ENCODE data around the gene FXR2.

The FXR2 gene

DNA sequence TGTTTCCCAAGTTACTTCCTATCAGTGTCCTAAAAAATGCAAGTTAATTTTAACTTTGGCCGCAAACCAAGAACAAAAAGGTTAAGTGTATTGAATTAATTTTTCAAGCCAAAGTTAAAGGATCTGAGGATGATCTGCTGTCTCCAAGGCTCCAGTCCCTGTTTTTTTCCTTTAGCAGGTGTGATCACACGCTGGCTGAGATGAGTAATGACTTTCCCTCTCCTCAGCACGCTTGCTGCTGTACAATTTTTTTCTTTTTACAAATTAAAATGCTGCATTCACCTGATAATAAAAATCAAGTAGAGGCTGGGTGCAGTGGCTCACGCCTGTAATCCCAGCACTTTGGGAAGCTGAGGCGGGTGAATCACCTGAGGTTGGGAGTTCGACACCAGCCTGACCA lies 69.8 kb downstream of the FXR2 start:
- no peak for DNase-seq

All from NCI-H187 treated with DMSO at 0.1 percent for 48 hours (cell line).